Hematopoietic multipotent progenitor cell (in vitro differentiated cells): ENCODE data around the gene ENHO. TPM values are rescaled to one million over a fixed set of nuclear protein-coding genes. Genes with fewer than 3 reads are reported as not detected.
A peak's percentile ranks its signal among the peaks of the same experiment; 100 is the strongest.

Experiments used
- DNase-seq, 3 donors: peaks; one replicate each; pipeline ENCODE4 v3.0.0-alpha.2; 2011 to 2015; ENCODE audit warnings: low read depth in 2 of 3, low spot score in 2 of 3
- total RNA-seq: library from RNA; depleted of rRNA; stranded (reverse); fragments of >200 nt; gene quantifications from one replicate; pipeline ENCODE4 v1.2.3, GENCODE V29; 2012

ENHO gene
- total RNA-seq, 1 donor, result not detected

GRCh38 chr9:34555936-34556525 lies 33.2 kb upstream of the ENHO start:
- DNase-seq, result no peak

GRCh38 chr9:34555500-34555899 lies 32.7 kb upstream of the ENHO start:
- no peak for DNase-seq

DNA sequence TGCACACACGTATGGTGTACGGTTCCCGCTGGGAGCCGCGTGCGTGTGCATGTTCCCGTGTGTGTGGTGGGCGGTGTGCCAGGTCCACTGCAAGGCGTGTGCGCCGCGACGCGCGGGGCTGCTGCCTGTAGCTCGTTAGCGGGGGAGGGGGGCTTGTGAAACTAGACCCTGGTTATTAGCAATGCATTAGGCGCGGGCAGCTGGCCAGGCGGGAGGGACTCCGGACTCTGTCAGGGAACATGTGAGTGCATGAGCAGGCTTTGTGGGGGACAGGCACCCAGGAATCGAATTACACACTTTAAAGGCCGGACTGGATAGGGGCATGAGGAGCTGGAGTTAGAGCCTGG lies 32.2 kb upstream of the ENHO start:
- DNase-seq, result no peak

- no peak for DNase-seq
Measured at GRCh38 chr9:34554211-34555001, 31.6 kb upstream of the ENHO start.

DNA sequence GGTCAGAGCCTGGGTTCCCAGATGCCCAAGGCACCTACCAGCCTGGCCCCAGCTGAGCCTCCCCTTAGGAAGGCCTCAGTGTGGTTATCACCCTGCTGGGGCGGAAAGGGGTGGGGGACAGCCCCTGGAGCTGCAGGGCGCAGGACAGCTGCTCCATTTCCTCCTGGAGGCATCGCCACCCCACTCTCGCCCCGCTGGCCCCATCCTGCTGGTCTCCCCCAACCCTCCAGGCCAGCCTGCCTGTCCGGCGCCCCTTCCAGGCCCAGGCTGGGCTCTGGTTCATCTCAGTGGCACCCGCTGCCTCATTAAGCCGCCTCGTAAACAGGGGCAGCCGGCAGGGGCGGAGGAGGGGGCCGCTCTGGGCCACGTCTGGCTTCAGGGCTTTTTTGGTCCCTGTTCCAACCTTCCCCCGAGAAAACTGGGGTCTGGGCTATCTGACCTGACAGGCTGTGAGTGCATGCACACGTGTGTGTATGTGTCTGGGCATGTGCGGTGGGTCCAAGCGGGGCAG lies 30.8 kb upstream of the ENHO start:
- no peak for DNase-seq

DNA sequence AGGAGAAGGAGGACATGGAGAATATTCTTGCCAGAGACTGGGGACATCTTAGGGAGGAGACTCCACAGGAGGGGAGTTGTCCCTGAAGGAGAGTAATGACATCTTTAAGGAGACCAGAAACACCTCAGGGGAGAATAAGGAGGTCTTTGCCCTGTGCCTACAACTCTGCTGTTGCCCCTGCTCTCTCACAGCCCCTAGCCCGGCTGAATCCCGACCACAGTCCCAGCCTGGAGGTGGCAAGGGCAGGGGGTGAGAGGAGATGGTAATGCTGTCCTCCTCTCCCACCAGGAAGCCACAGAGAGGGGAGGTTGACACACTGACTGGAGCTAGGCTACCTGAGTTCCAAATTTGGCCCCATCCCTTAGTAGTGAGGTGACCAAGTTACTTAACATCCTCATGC lies 30.2 kb upstream of the ENHO start:
- DNase-seq, result no peak

- DNase-seq, result no peak
Measured at GRCh38 chr9:34552606-34552981, 29.8 kb upstream of the ENHO start.

DNA sequence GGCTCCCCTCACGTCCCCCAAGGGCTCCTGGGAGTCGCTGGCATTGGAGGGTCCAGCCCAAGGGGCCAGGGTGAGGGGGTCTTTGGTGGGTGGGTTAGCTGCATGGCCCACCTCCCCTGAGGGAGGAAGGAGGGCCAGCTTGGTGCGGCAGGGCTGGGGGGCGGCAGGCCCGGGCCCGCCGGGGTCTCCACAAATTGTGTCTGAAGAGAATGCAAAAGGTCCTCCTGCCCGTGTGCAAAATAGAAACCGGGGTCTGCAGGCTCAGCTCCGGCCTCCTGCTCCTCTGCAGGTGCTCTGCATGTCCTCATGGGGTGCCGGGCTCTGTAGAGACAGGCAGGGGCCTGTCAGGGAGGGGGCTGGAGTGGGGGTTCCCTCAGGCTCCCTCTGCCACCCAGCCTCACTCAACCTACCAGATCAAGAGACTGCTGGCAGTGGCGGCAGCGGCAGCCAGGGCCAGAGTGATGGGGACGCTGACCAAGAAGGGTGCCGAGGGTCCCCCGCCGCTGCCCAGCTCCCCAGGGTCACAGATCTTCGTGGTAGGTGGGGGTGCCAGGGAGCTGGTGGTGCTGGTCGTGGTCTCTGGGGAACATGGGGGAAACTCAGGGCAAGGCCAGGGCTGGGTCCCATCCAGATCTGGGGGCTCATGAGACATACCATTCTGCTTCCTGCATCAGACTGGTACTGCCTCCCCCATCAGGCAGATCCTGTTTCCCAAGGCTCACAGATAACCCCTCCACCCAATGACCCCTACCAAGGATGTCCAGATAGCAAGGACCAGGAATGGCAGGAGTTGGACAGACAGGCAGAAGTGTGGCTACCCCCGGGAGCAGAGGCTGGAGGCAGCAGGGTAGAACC lies 29.2 kb upstream of the ENHO start:
- DNase-seq, result no peak

DNA sequence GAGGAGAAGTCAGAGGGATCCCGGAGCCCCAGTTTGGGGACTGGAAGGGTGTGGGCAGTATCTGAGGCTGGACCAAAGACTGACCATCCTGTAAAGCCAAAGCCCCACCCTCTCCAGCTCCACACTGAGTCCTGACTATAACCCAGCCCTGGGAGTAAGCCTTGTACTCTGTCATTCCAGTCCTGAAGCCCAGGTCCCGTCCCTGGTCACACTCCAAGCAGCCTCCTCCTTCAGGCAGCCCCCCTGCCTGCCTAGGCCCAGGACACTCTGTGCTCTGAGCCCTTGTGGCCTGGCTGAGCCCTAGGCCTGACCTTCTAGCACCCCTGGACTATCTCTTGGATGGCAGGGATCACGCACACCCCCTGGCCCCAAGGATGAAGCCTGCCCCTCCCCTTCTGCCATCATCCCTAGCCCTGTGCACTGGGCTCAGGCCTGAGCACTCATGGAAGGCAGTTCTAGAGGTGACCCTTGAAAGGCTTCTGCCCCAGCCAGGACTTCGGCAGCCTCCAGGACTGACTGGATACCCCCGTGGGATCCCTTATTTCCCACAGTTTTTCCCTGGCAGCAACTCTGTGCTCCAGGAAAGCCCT lies 28.0 kb upstream of the ENHO start:
- DNase-seq, result no peak

DNA sequence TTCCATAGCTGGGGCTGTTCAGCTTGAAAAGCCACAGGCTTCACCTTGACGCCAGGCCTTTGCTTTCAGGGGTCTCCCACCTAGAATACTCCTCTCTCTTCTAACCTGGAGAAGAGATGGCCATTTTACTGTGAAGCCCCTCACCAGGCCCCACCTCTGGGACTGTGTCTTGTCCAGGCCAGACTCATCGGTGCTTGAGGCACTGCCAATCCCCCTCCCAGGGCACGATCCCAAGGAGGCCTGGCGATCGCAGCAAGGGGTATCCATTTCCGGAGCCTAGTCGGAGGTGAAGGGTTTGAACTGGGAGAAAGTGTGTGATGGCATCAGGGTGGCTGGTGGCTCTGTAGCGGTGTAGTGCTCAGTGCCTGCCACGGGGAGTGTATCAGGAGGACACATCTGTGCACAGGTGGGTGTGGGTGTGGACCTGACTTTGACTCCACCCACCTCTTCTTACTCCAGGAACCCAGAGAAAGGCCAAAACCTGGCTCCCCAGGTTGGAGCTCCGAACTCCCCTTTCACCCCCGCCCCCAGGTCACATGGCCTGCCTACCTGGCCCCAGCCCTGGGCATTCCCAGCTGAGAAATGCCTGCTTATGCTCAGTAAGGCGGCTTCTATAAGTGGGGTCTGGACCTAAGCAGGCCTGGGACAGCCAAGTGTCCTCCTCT lies 27.4 kb upstream of the ENHO start:
- DNase-seq, result no peak

DNA sequence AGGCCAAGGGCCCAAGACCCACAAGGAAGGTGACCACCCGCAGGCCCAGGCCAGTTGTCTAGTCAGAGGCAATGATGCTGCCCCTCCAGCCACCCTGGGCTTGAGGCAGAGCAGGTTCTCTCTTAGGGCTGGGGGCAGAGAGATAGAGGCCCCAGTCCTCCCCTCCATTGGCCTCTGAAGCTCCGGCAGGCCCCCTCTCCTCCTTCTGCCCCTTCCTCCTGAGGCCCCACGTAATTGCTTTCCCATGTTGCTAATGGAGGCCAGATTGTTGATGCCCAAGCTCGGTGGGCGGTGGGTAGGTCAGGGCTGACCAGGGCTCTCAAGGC lies 26.6 kb upstream of the ENHO start:
- no peak for DNase-seq

DNA sequence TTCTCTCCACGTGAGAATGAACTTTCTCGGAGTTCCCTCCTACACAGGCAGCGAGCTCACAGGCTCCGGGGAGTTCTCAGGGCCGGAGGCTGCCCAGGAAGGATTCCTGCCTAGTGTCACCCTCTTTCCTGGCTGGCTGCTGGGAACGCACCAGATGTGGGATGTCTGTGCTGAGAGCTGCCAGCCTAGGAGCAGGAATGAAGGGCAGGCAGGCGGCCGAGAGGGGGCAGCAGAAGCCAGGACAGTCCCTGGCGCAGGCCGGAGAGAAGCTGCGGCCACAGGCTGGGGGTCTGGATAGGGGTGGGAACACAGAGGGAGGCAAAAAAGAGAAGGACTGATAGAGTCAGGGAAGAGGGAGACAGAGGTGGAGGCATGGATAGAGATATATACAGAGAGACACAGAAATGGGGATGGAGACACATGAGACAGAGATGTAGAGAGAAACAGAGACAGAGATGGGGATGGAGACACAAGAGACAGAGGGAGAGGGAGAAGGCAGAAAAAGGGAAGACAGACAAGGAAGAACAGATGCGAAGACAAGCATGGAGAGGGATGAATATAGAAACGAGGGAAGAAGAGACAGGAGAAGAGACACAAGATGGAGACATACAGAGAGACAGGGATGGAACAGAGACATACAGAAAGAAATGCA lies 25.3 kb upstream of the ENHO start:
- DNase-seq, result peak in 2 of 3 donors; percentile 29 to 60

DNA sequence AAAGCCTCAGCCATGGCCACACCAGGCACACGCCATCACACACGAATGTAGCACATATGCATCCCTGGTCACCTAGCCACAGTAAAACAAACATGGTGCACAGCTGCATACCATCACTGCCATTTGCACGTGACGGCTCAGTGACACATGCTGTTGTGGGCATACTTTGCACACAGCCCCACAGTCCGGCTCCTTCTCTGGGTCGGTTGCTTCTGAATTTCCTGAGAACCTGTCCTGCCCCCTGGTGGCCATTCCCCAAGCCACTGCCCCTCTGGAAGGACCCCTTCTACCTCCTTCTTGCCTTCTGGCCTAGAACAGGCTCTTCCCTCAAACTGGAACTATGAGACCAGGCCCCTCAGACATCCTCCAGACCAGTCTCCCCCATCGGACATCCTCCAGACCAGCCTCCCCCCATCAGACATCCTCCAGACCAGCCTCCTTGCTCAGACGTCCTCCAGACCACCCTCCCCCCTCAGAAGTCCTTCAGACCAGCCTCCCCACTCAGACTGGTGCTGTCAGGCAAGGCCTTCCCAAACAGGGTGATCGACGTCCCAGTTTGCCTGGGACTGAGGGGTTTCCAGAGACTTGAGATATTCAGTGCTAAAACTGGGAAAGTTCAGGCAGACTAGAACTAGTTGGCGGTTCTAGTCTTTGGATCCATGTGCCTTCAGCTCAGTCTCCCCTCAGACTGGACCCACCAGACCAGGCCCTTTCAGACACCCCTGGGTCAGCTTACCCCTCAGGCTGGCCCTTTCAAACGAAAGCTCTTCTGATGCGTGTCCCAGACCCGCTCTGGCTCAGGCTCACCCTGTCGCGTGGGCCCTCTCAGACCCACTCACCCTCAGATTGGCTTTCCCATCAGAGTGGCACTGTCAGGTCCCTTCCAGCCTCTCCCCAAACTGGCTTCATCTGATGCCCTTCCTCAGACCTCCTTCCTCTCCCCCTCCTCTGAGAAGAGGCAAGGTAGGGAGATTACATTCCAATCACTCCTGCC lies 24.3 kb upstream of the ENHO start:
- DNase-seq, result peak in 2 of 3 donors; percentile 68 to 77

DNA sequence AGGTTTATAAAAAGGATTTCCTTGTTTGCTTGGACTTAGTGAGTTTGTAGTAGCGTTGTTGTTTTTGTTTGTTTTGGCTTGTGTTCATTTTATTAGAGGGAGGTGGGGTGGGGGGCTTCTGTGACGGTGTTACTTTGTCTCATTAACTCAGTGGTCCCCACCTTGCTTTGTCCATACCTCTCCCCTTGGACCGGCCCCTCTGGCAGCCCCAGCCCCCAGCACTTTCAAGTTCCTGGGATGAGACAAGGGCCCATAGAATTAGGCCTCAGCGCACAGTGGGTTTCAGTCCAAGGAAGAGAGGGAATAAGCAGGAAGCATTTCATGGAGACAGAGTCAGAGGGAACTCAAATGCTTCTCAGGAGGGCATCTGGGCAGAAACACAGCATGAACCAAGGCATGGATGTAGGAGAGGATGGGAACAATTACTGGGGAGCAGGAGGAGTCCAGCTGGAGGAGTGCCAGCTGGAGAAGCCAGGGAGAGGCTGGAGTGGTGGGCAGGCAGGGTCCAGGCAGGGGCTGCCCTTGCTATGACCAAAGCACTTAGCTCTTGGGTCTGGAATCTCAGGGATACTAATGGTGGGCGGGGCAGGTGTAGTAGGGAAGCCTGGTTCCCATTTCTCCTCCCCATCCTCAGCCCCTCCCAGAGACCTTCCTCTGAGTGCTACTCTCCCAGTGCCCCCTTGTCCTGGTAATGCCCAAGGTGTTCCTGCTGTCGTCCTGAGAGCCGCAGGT lies 23.5 kb upstream of the ENHO start:
- no peak for DNase-seq

- DNase-seq, result no peak
Measured at GRCh38 chr9:34545497-34545896, 22.7 kb upstream of the ENHO start.

DNA sequence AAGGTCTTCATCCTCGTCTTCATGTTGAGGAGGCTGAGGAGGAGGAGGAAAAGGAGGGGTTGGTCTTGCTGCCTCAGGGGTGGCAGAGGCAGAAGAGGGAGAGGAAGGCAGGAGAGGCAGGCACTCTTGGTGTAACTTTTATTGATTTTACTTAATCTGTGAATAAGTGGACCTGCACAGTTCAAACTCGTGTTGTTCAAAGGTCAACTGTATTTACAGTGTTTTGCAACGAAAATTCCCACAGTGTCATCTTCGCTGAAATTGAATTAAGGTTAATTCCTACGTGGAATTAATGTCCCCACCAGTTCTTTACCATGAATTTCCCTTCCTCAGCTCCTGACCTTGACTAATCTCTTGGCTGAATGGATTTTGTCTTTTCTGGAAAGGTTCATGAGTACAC lies 21.2 kb upstream of the ENHO start:
- DNase-seq, result no peak

- DNase-seq, result no peak
Measured at GRCh38 chr9:34541540-34541939, 18.8 kb upstream of the ENHO start.

DNA sequence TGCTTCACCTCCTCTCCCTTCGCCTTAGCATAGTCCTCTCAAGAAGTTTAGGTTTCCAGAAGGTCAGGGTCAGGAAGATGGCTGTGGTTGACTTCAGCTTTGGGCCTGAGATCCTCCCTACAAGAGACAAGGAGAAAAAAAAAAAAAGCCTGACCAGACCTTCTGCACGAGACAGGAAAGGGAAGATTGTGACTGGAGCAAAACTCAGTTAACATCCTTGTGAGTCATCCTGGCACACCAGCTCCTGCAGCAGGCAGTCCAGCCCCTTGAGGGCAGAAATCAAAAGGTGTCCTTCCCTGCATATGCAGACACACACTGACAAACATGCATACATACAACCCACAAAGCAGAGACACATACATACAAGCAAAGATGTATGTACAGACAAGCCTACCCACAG lies 18.0 kb upstream of the ENHO start:
- DNase-seq, result no peak
